ENCODE results near the gene PHF2.

PHF2 gene

GRCh38 chr9:93677641-93678136 lies 101.3 kb downstream of the PHF2 start:
- DNase-seq (ENCODE audit: low spot score), result no peak
- ChIA-PET POLR2A (ENCODE audit: low non-redundant PET) (no interaction called here), CTCF (interaction anchor here (0.7 kb wide), 1 partner anchor 244 kb away, joined by 3 read pairs; no protein-coding TSS in a partner anchor)
- no peak overlapping the region for H3K27ac ChIP-seq
- TF ChIP-seq CTCF (conservative IDR thresholded peaks at IDR 0.05; ENCODE audit: low read depth), result no peak

GRCh38 chr9:93678199-93679019 lies 102.0 kb downstream of the PHF2 start:
- 0 out of 2 replicates have a peak overlapping the region, but pooled peaks have one; percentile 11 for H3K27ac ChIP-seq
- TF ChIP-seq CTCF (conservative IDR thresholded peaks at IDR 0.05; ENCODE audit: low read depth), result no peak
- ChIA-PET POLR2A (ENCODE audit: low non-redundant PET) (no interaction called here), CTCF (interaction anchor here (0.7 to 0.8 kb wide), 2 partner anchors 284 to 1572 kb away, joined by 3 to 4 read pairs; no protein-coding TSS in a partner anchor)
- DNase-seq (ENCODE audit: low spot score), result no peak

GRCh38 chr9:93679536-93680442 lies 103.4 kb downstream of the PHF2 start:
- TF ChIP-seq CTCF (conservative IDR thresholded peaks at IDR 0.05; ENCODE audit: low read depth), result no peak
- POLR2A ChIA-PET (ENCODE audit: low non-redundant PET), result no interaction called here
- CTCF ChIA-PET, result interaction anchor here (3.7 kb wide), 1 partner anchor 283 kb away, joined by 49 read pairs; no protein-coding TSS in a partner anchor
- no peak for DNase-seq (ENCODE audit: low spot score)
- H3K27ac ChIP-seq, result no peak overlapping the region

GRCh38 chr9:93680443-93681268 lies 104.3 kb downstream of the PHF2 start:
- CTCF ChIA-PET, result interaction anchor here (1.6 to 3.7 kb wide), 3 partner anchors 277 to 533 kb away, joined by 6 to 49 read pairs (median 18); no protein-coding TSS in a partner anchor
- 0 out of 2 replicates have a peak, but pooled peaks have one; percentile 24 for TF ChIP-seq CTCF (conservative IDR thresholded peaks at IDR 0.05; ENCODE audit: low read depth)
- POLR2A ChIA-PET (ENCODE audit: low non-redundant PET), result no interaction called here
- DNase-seq (ENCODE audit: low spot score), result no peak
- no peak overlapping the region for H3K27ac ChIP-seq

- TF ChIP-seq CTCF (conservative IDR thresholded peaks at IDR 0.05; ENCODE audit: low read depth), result no peak
- ChIA-PET CTCF (interaction anchor here (0.7 to 3.7 kb wide), 11 partner anchors 56 to 999 kb away, joined by 3 to 49 read pairs (median 5); no protein-coding TSS in a partner anchor), POLR2A (ENCODE audit: low non-redundant PET) (no interaction called here)
Measured at GRCh38 chr9:93681269-93682154, 105.1 kb downstream of the PHF2 start.

More at GRCh38 chr9:93681269-93682154, 105.1 kb downstream of the PHF2 start:
- DNase-seq (ENCODE audit: low spot score), result no peak
- no peak overlapping the region for H3K27ac ChIP-seq

Data from RWPE1 (cell line).